NOMO-1 treated with dmso at 0.1 percent for 144 hours (cell line): ENCODE measurements around the gene CHST11.

Source experiments
- DNase-seq: peaks from one replicate; lab custom pipeline; 2025; ENCODE audit not compliant: unreplicated experiment; lab: John Stamatoyannopoulos, UW

Gene CHST11

GRCh38 chr12:104669851-104670337 is 213.1 kb downstream of the CHST11 start:
- peak; percentile 73 for DNase-seq

- DNase-seq = no peak
Observed at GRCh38 chr12:104670439-104671408, 214.0 kb downstream of the CHST11 start.

- peak; percentile 75 for DNase-seq
Observed at GRCh38 chr12:104671409-104672095, 214.8 kb downstream of the CHST11 start.

GRCh38 chr12:104672096-104672445 is 215.3 kb downstream of the CHST11 start:
- DNase-seq = no peak

- DNase-seq = no peak
Observed at GRCh38 chr12:104672501-104673265, 215.9 kb downstream of the CHST11 start.

GRCh38 chr12:104673294-104673693 is 216.5 kb downstream of the CHST11 start:
- no peak for DNase-seq

- no peak for DNase-seq
Observed at GRCh38 chr12:104673696-104674482, 217.1 kb downstream of the CHST11 start.

- no peak for DNase-seq
Observed at GRCh38 chr12:104676636-104677035, 219.9 kb downstream of the CHST11 start.

GRCh38 chr12:104677441-104678089 is 220.8 kb downstream of the CHST11 start:
- no peak for DNase-seq

GRCh38 chr12:104680070-104680469 is 223.3 kb downstream of the CHST11 start:
- DNase-seq = no peak

GRCh38 chr12:104680491-104680890 is 223.7 kb downstream of the CHST11 start:
- DNase-seq = no peak

GRCh38 chr12:104681012-104681690 is 224.4 kb downstream of the CHST11 start:
- no peak for DNase-seq

GRCh38 chr12:104682790-104683279 is 226.1 kb downstream of the CHST11 start:
- DNase-seq = peak; percentile 64

- no peak for DNase-seq
Observed at GRCh38 chr12:104683831-104684503, 227.2 kb downstream of the CHST11 start.

- DNase-seq = no peak
Observed at GRCh38 chr12:104684884-104685283, 228.1 kb downstream of the CHST11 start.

- no peak for DNase-seq
Observed at GRCh38 chr12:104685366-104685765, 228.6 kb downstream of the CHST11 start.

GRCh38 chr12:104686196-104686595 is 229.4 kb downstream of the CHST11 start:
- DNase-seq = no peak

- DNase-seq = peak; percentile 43
Observed at GRCh38 chr12:104687823-104688573, 231.2 kb downstream of the CHST11 start.
